ENCODE results near the gene SDC3.

The SDC3 gene

GRCh38 chr1:30863858-30864604 is 44.5 kb downstream of the SDC3 start:
- Mint-ChIP-seq H3K4me3 (no peak overlapping the region), H3K36me3 (ENCODE audit: low read depth) (peaks cover under 1% of the 10 kb centered on the region), H3K27ac (no peak overlapping the region), H3K4me1 (ENCODE audit: low read depth) (peaks cover 7% of the 10 kb centered on the region), H3K27me3 (peaks cover 73% of the 10 kb centered on the region), H3K9me3 (no peaks in the 10 kb centered on the region)
- intact Hi-C loops (cut with micrococcal nuclease), result no loop called here

- no peak overlapping the region for H3K27ac Mint-ChIP-seq
- intact Hi-C loops (cut with micrococcal nuclease), result no loop called here
- peaks cover 71% of the 10 kb centered on the region for H3K27me3 Mint-ChIP-seq
- peaks cover 9% of the 10 kb centered on the region for H3K4me1 Mint-ChIP-seq (ENCODE audit: low read depth)
- H3K36me3 Mint-ChIP-seq (ENCODE audit: low read depth), result no peaks in the 10 kb centered on the region
- no peaks in the 10 kb centered on the region for H3K9me3 Mint-ChIP-seq
- no peak overlapping the region for H3K4me3 Mint-ChIP-seq
These were observed 48.3 kb downstream of the SDC3 start for GRCh38 chr1:30860320-30860652.

GRCh38 chr1:30857964-30858363 is 50.6 kb downstream of the SDC3 start:
- Mint-ChIP-seq H3K4me3 (no peak overlapping the region), H3K27ac (no peak overlapping the region), H3K27me3 (peaks cover 69% of the 10 kb centered on the region), H3K36me3 (ENCODE audit: low read depth) (no peaks in the 10 kb centered on the region), H3K4me1 (ENCODE audit: low read depth) (peaks cover 15% of the 10 kb centered on the region), H3K9me3 (no peaks in the 10 kb centered on the region)
- intact Hi-C loops (cut with micrococcal nuclease), result loop anchor here (5.0 kb wide), 1 partner anchor 36 kb away; no protein-coding TSS in a partner anchor

DNA sequence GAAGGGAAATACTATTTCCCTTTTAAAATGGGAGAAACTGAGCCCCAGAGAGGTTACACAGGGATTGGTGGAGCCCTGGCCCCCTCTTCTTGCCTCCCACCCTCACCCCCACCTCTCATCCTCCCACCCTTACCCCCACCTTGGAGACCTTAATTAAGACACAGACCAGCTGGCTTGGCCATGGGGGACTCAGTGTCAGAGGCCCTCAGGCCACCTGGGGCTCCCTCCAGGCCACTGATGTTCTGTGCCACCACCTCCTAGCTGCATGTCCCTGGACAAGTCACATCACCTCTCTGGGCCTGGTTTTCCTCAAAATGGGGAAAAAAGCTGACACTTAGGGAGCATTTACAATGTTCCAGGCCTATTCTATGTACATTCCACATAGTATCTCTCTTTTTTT is 51.5 kb downstream of the SDC3 start:
- Mint-ChIP-seq H3K27ac (no peak overlapping the region), H3K4me1 (ENCODE audit: low read depth) (peaks cover 23% of the 10 kb centered on the region), H3K9me3 (no peaks in the 10 kb centered on the region), H3K27me3 (peaks cover 68% of the 10 kb centered on the region), H3K36me3 (ENCODE audit: low read depth) (no peaks in the 10 kb centered on the region), H3K4me3 (no peak overlapping the region)
- intact Hi-C loops (cut with micrococcal nuclease), result loop anchor here (5.0 kb wide), 1 partner anchor 35 kb away; no protein-coding TSS in a partner anchor

DNA sequence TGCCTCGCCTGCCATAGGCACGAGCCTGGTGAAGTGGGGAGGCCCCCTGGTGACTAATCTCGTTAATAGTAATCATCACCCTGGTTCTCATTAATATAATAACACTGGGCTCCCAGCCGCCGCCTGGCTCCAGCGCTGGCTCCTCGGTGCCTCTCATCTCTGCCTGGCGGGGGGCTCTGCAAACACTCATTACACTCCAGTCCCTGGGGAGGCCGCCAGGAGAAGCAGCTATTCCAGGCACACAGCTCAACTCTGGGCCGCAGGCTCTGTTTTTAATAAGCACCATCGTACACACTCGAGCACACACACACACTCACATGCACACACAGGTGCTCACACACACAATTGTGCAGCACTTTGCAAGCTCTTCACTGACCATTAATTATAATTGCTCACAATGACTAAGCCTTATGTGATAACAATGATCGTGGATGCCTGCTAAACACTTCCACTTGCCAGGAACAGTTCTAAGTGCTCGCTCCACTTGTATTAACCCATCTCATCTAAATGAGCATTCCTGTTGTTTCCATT is 52.2 kb downstream of the SDC3 start:
- Mint-ChIP-seq H3K27me3 (peaks cover 73% of the 10 kb centered on the region), H3K27ac (no peak overlapping the region), H3K4me1 (ENCODE audit: low read depth) (peaks cover 27% of the 10 kb centered on the region), H3K9me3 (no peaks in the 10 kb centered on the region), H3K4me3 (no peak overlapping the region), H3K36me3 (ENCODE audit: low read depth) (no peaks in the 10 kb centered on the region)
- intact Hi-C loops (cut with micrococcal nuclease), result loop anchor here (5.0 kb wide), 1 partner anchor 34 kb away; no protein-coding TSS in a partner anchor

DNA sequence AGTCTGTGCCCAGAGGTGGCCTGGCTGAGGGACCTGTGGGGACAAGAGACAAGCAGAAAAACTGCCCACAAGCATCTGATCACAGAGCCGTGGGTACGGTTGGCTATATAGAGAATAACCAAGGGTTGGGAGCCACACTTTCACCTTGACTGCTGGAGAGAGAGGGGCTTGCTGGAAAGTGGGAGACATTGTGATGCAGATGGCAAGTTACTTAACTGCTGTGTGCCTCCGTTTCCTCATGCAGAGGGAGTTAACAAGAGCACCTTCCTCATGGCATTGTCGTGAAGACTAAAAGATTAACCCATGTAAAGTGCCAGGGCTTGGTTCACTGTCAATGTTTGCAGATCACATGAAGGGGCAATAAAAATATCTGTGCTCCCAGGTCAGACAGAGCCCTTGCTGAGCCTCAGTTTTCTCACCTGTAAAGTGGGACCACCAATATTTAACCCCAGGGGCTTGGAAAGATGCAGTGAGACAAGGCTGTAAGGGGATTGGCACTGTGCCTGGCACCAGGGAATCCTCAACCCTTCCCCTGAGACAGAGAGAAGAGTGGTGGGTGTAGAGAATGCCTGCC is 52.8 kb downstream of the SDC3 start:
- no peak overlapping the region for H3K4me3 Mint-ChIP-seq
- H3K27ac Mint-ChIP-seq, result no peak overlapping the region
- H3K27me3 Mint-ChIP-seq, result peaks cover 70% of the 10 kb centered on the region

DNA sequence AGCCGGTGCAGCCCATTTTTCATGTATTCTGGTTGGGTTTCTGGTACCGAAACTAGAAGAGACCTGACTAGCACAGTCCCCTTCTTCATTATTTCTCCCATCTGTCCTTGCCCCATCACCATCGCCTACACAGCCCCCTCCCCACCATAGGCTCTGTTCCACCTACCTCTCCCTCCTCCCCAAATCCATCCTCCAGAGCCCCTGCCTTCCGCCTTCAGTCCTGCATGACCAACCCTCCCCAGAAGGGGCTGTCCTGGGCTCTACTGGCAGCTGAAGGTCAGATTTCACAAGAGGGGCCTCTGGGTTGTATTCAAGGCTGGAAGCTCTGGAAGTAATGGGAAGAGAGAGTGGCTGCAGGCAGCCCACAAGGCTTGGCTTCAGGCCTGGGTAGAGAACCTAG is 55.2 kb downstream of the SDC3 start:
- no peaks in the 10 kb centered on the region for H3K9me3 Mint-ChIP-seq
- H3K4me3 Mint-ChIP-seq, result no peak overlapping the region
- H3K4me1 Mint-ChIP-seq (ENCODE audit: low read depth), result peaks cover 22% of the 10 kb centered on the region
- intact Hi-C loops (cut with micrococcal nuclease), result no loop called here
- H3K27me3 Mint-ChIP-seq, result peaks cover 74% of the 10 kb centered on the region
- no peaks in the 10 kb centered on the region for H3K36me3 Mint-ChIP-seq (ENCODE audit: low read depth)
- H3K27ac Mint-ChIP-seq, result no peak overlapping the region

More for the DNA sequence above, 52.8 kb downstream of the SDC3 start:
- intact Hi-C loops (cut with micrococcal nuclease), result loop anchor here (5.0 kb wide), 1 partner anchor 33 kb away; no protein-coding TSS in a partner anchor
- no peaks in the 10 kb centered on the region for H3K36me3 Mint-ChIP-seq (ENCODE audit: low read depth)
- peaks cover 27% of the 10 kb centered on the region for H3K4me1 Mint-ChIP-seq (ENCODE audit: low read depth)
- H3K9me3 Mint-ChIP-seq, result no peaks in the 10 kb centered on the region

DNA sequence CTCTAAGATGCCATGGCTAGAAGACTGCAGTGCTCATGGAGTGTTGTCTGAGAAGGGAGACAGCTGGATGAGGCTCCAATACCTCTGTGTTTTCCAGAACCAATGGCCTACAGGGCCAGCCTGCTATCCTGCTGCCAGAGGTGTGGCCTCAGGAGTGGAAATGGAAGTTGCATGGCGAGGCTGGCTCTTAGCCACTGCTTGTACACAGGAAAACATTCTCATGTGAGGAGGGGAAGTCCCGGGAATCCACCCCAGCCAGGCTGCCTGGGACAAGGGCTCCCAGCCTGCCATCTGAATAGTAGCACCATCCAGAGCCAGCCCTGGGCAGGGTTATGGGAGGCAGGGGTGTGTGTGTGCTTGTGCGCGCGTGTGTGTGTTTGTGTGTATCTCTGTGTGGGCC is 56.5 kb downstream of the SDC3 start:
- peak overlapping the region; percentile 37 for H3K27ac Mint-ChIP-seq
- H3K4me1 Mint-ChIP-seq (ENCODE audit: low read depth), result peaks cover 28% of the 10 kb centered on the region
- no peak overlapping the region for H3K4me3 Mint-ChIP-seq
- intact Hi-C loops (cut with micrococcal nuclease), result no loop called here
- H3K27me3 Mint-ChIP-seq, result peaks cover 76% of the 10 kb centered on the region
- no peaks in the 10 kb centered on the region for H3K9me3 Mint-ChIP-seq
- H3K36me3 Mint-ChIP-seq (ENCODE audit: low read depth), result no peaks in the 10 kb centered on the region

GRCh38 chr1:30851286-30851685 is 57.3 kb downstream of the SDC3 start:
- intact Hi-C loops (cut with micrococcal nuclease), result no loop called here
- Mint-ChIP-seq H3K27me3 (peaks cover 77% of the 10 kb centered on the region), H3K4me3 (no peak overlapping the region), H3K9me3 (no peaks in the 10 kb centered on the region), H3K4me1 (ENCODE audit: low read depth) (peaks cover 34% of the 10 kb centered on the region), H3K27ac (no peak overlapping the region), H3K36me3 (ENCODE audit: low read depth) (no peaks in the 10 kb centered on the region)

- peaks cover 78% of the 10 kb centered on the region for H3K27me3 Mint-ChIP-seq
- intact Hi-C loops (cut with micrococcal nuclease), result no loop called here
- no peak overlapping the region for H3K27ac Mint-ChIP-seq
- H3K4me1 Mint-ChIP-seq (ENCODE audit: low read depth), result peaks cover 38% of the 10 kb centered on the region
- H3K4me3 Mint-ChIP-seq, result no peak overlapping the region
- H3K36me3 Mint-ChIP-seq (ENCODE audit: low read depth), result no peaks in the 10 kb centered on the region
- H3K9me3 Mint-ChIP-seq, result no peaks in the 10 kb centered on the region
These were observed 58.0 kb downstream of the SDC3 start for GRCh38 chr1:30850607-30851006.

DNA sequence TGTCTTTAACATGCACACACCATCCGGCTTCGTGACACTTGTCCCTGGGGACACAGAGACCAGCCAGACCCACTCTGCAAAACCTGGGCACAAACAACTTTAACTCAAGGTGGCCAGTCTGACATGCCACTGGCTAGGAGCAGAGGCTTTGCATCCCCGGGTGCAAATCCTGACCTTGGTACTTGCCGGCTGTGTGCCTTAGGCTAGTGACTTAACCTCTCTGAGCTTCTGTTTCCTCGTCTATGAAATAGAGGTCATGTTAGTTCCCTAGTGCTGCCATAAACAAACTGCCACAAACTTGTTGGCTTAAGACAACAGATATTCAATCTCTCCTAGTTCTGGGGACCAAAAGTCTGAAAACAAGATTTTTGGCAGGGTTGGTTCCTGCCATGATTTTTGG is 60.4 kb downstream of the SDC3 start:
- H3K27ac Mint-ChIP-seq, result no peak overlapping the region
- intact Hi-C loops (cut with micrococcal nuclease), result loop anchor here (10.0 kb wide), 1 partner anchor 67 kb away; no protein-coding TSS in a partner anchor
- H3K27me3 Mint-ChIP-seq, result peaks cover 89% of the 10 kb centered on the region
- peaks cover 32% of the 10 kb centered on the region for H3K4me1 Mint-ChIP-seq (ENCODE audit: low read depth)
- no peak overlapping the region for H3K4me3 Mint-ChIP-seq
- H3K9me3 Mint-ChIP-seq, result no peaks in the 10 kb centered on the region
- H3K36me3 Mint-ChIP-seq (ENCODE audit: low read depth), result no peaks in the 10 kb centered on the region

GRCh38 chr1:30847358-30847972 is 61.1 kb downstream of the SDC3 start:
- H3K4me3 Mint-ChIP-seq, result no peak overlapping the region
- H3K4me1 Mint-ChIP-seq (ENCODE audit: low read depth), result peaks cover 29% of the 10 kb centered on the region
- no peaks in the 10 kb centered on the region for H3K9me3 Mint-ChIP-seq
- peak overlapping the region; percentile 34 for H3K27ac Mint-ChIP-seq
- peaks cover 91% of the 10 kb centered on the region for H3K27me3 Mint-ChIP-seq
- H3K36me3 Mint-ChIP-seq (ENCODE audit: low read depth), result no peaks in the 10 kb centered on the region
- intact Hi-C loops (cut with micrococcal nuclease), result loop anchor here (10.0 kb wide), 1 partner anchor 67 kb away; no protein-coding TSS in a partner anchor

DNA sequence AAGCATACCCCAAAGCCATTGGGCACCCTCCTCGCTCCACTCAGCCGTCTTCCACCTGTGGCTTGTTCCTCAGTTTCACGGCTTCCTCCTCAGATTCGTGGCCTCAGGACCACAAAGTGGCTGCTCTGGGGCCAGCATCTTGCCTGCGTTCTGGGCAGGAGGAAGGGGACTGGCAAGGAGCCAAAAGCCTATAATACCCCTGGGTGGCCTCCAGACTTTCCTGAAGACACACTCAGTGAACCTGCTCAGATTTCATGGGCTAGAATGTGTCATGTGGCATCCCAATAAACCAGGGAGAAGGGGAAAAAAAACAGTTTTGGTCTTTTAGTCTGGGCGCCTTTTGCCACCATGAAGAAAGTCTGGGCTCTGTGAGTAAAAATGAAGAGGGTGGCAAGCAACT is 62.0 kb downstream of the SDC3 start:
- Mint-ChIP-seq H3K27me3 (peaks cover 94% of the 10 kb centered on the region), H3K4me3 (no peak overlapping the region), H3K9me3 (no peaks in the 10 kb centered on the region), H3K4me1 (ENCODE audit: low read depth) (peaks cover 22% of the 10 kb centered on the region), H3K27ac (no peak overlapping the region), H3K36me3 (ENCODE audit: low read depth) (no peaks in the 10 kb centered on the region)
- intact Hi-C loops (cut with micrococcal nuclease), result loop anchor here (10.0 kb wide), 1 partner anchor 68 kb away; no protein-coding TSS in a partner anchor

DNA sequence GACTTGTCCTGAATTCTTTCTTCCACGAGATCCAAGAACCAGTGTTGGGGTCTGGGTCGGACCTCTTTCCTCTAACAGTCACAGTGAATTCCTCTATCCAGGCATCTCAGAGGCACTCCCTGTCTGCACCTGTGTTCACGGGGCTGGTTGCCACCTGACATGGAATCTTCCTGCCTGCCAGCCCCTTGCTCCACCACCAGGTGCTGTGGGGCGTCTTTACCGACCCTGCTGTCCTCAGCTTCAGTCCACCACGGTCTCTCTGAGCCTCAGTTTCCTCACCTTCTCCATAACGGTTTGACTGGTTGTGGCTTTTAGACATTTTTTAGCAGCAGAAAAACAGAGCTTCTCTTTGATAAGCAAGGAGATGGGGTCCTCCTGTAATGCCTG is 62.7 kb downstream of the SDC3 start:
- Mint-ChIP-seq H3K9me3 (no peaks in the 10 kb centered on the region), H3K4me3 (no peak overlapping the region), H3K36me3 (ENCODE audit: low read depth) (no peaks in the 10 kb centered on the region), H3K27me3 (peaks cover 98% of the 10 kb centered on the region), H3K4me1 (ENCODE audit: low read depth) (peaks cover 29% of the 10 kb centered on the region), H3K27ac (no peak overlapping the region)
- intact Hi-C loops (cut with micrococcal nuclease), result loop anchor here (10.0 kb wide), 1 partner anchor 69 kb away; no protein-coding TSS in a partner anchor
